ENCODE data around the gene GRAMD2B.

The GRAMD2B gene

DNA sequence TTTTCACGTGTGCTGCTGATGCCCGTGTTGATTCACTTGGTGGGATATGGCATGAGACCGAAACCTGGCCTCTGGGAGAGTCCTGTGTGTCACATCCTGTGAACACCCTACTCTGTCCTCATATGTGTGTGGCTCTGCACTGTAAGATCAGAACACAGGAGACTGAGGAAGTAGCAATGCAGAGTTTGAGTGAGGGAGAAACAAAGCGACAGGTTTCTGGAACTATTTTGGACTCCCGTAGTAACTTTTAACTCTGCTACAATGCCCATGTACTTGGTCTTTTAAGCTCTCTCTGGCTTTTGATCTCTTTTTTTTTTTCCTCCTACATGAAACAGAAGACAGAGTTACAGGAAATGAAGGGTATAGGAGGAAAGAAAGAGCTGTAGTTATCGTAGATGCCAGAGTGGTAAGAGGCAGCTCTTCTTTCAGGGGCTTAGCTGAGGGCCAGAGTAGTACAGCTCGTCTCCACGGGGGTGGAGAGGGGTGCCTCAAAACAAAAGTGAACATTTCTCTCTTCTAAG, 26.6 kb downstream of the GRAMD2B start:
- peak overlapping the region; percentile 99 for H3K27ac Mint-ChIP-seq
- H3K9me3 Mint-ChIP-seq, result peaks cover 3% of the 10 kb centered on the region
- no peaks in the 10 kb centered on the region for H3K27me3 Mint-ChIP-seq
- CTCF ChIA-PET, result interaction anchor here (0.8 to 1.1 kb wide), 3 partner anchors 26 to 328 kb away, joined by 3 to 9 read pairs (median 5); partner anchors contain the start of gene GRAMD2B
- H3K4me1 Mint-ChIP-seq, result peaks cover 68% of the 10 kb centered on the region
- H3K4me3 Mint-ChIP-seq, result peak overlapping the region; percentile 72
- DNase-seq, result peak; percentile 76
- peaks cover 19% of the 10 kb centered on the region for H3K36me3 Mint-ChIP-seq

DNA sequence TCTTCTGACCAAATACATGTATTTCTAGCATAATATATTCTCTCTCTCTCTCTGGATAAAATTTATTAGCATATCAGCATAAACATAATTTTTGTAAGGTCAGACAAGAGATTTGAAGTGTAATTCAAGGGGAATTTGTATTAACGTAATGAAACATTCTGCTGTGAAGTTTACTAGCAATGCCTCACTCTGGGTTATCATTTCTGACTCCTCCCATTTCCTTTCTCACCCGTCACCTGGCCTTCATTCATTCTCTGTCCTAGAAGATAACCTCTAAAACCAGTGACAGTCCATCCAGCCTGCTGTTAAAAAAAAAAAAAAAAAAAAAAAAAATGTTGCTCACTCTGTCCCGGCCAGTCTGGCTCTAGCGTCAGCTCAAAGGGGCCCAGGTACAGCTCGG, 27.1 kb downstream of the GRAMD2B start:
- no peaks in the 10 kb centered on the region for H3K9me3 Mint-ChIP-seq
- peak; percentile 48 for DNase-seq
- CTCF ChIA-PET, result interaction anchor here (0.8 to 1.2 kb wide), 4 partner anchors 26 to 328 kb away, joined by 3 to 9 read pairs (median 4); partner anchors contain the start of gene GRAMD2B
- H3K36me3 Mint-ChIP-seq, result peaks cover 16% of the 10 kb centered on the region
- H3K27me3 Mint-ChIP-seq, result no peaks in the 10 kb centered on the region
- peak overlapping the region; percentile 99 for H3K27ac Mint-ChIP-seq
- H3K4me3 Mint-ChIP-seq, result peak overlapping the region; percentile 72
- peaks cover 63% of the 10 kb centered on the region for H3K4me1 Mint-ChIP-seq

DNA sequence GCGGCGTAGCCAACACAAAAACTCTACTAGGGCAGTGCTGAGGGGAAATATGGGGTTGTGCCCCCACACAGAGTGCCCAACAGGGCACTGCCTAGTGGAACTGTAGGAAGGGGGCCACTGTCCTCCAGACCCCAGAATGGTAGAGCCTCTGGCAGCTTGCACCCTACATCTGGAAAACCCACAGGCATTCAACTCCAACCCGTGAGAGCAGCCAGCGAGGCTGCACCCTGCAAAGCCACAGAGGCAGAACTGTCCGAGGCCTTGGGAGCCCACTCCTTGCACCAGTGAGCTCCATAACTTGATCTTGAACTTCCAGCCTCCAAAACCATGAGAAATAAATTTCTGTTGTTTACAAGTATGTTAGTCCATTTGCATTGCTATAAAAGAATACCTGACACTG, 27.7 kb downstream of the GRAMD2B start:
- Mint-ChIP-seq H3K27ac (peak overlapping the region; percentile 99), H3K4me1 (peaks cover 58% of the 10 kb centered on the region), H3K9me3 (no peaks in the 10 kb centered on the region), H3K36me3 (peaks cover 13% of the 10 kb centered on the region), H3K4me3 (peak overlapping the region; percentile 72), H3K27me3 (no peaks in the 10 kb centered on the region)
- CTCF ChIA-PET, result interaction anchor here (0.8 to 1.5 kb wide), 3 partner anchors 28 to 108 kb away, joined by 3 to 4 read pairs (median 3); partner anchors contain the start of gene GRAMD2B
- no peak for DNase-seq

DNA sequence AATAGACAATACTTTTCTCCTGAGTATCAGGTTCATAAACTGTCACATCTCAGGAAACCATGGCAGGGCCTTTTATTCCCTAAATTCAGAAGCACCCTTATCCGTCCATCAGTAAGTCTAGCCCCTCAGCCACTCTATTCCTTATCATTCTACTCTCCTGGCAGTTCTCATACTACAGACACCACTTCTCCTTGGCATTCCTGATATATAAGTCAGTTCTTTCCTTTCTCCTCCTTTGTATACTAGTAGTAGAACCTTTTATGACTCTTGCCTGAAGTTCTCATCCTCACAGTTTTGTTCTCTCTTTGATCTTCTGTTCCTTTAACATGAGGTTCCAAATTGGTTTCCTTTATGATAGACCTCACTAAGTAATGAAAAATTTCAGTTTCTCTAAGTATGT, 29.3 kb downstream of the GRAMD2B start:
- no peaks in the 10 kb centered on the region for H3K9me3 Mint-ChIP-seq
- H3K36me3 Mint-ChIP-seq, result peaks cover 12% of the 10 kb centered on the region
- CTCF ChIA-PET, result no interaction called here
- H3K4me1 Mint-ChIP-seq, result peaks cover 50% of the 10 kb centered on the region
- no peak overlapping the region for H3K4me3 Mint-ChIP-seq
- DNase-seq, result no peak
- no peak overlapping the region for H3K27ac Mint-ChIP-seq
- H3K27me3 Mint-ChIP-seq, result no peaks in the 10 kb centered on the region

DNA sequence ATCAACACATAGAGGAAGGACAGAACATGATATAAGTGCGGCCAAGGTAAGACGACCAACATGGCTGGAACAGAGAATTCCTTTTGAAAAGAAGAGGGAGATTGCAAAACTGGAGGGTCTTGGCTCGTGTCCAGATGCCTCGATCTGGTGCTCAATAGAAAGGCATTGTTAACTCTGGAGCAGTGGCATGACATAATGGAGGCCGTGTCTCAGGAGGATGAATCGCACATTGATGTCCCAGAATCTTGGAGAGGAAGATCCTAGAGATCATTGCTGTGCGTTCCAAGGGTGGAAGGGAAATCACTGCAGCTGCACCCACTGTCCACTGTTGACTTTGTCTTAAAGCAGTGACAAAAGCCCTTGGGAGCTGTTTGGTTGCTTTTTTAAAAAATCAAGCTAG, 30.9 kb downstream of the GRAMD2B start:
- Mint-ChIP-seq H3K36me3 (peaks cover 14% of the 10 kb centered on the region), H3K27ac (no peak overlapping the region), H3K27me3 (no peaks in the 10 kb centered on the region), H3K9me3 (no peaks in the 10 kb centered on the region), H3K4me3 (no peak overlapping the region), H3K4me1 (peaks cover 40% of the 10 kb centered on the region)
- CTCF ChIA-PET, result interaction anchor here (1.1 kb wide), 1 partner anchor 46 kb away, joined by 4 read pairs; no protein-coding TSS in a partner anchor
- no peak for DNase-seq

DNA sequence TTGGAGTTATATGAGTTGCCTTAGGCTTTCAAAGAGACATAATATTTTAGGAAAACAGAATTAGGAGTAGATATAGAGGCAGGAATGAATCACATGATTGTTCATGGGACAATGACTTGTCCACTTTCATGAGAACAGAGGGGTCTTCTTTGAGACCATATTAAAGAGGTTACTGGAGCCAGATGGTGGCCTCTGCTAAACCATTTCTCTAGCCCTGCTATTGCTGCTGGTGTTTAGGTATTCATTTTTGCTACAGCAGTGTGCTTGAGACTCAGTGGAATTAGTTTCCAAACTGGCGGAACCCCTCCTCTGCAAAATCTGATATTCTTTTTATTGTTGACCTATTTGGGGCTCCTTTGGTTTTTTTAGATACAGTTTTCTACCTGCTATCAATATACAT, 31.3 kb downstream of the GRAMD2B start:
- H3K27me3 Mint-ChIP-seq, result no peaks in the 10 kb centered on the region
- peaks cover 37% of the 10 kb centered on the region for H3K4me1 Mint-ChIP-seq
- peaks cover 14% of the 10 kb centered on the region for H3K36me3 Mint-ChIP-seq
- no peak overlapping the region for H3K4me3 Mint-ChIP-seq
- CTCF ChIA-PET, result interaction anchor here (1.1 kb wide), 1 partner anchor 46 kb away, joined by 4 read pairs; no protein-coding TSS in a partner anchor
- no peak for DNase-seq
- no peak overlapping the region for H3K27ac Mint-ChIP-seq
- no peaks in the 10 kb centered on the region for H3K9me3 Mint-ChIP-seq

DNA sequence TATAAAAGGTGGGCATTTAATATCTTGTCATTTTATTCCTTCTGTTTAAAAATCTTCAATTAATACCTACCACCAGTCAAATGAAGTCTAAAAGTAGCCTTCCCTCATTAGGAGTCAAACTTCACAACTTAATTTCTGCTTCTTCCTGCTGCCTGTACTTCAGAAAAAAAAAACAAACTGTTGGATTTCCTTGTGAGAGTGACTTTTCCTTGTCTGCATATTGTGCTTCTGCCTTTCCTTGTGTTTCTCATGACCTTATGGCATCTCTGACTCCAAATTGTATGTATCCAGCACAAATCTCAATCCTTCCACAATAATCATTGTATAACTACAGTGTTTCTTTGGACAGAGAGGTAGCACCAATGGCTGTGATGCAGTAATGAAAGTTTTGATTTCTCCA, 32.1 kb downstream of the GRAMD2B start:
- DNase-seq, result no peak
- Mint-ChIP-seq H3K27me3 (no peaks in the 10 kb centered on the region), H3K4me3 (no peak overlapping the region), H3K27ac (no peak overlapping the region), H3K4me1 (peaks cover 30% of the 10 kb centered on the region), H3K36me3 (peaks cover 14% of the 10 kb centered on the region), H3K9me3 (no peaks in the 10 kb centered on the region)
- CTCF ChIA-PET, result interaction anchor here (1.1 to 1.2 kb wide), 2 partner anchors 45 kb away, joined by 4 read pairs; no protein-coding TSS in a partner anchor

DNA sequence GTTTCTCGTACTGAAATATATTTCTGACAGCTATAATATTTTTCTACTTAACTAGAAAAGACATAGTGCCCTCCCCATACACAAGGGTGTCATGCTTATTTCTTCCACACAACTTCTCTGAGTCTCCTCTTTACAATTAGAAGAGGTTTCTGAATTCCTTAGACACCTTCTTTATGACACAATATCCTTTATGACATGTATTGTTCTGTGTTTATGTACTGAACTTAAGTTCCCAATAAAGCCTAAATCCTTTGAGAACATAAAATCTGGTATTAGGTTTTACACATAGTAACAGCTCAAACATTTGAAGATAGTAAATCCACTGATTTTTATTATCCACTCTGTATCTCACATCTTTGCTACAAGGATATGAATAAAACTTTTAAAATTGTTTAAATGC, 32.5 kb downstream of the GRAMD2B start:
- Mint-ChIP-seq H3K27me3 (no peaks in the 10 kb centered on the region), H3K9me3 (no peaks in the 10 kb centered on the region), H3K36me3 (peaks cover 14% of the 10 kb centered on the region), H3K4me1 (peaks cover 25% of the 10 kb centered on the region), H3K27ac (no peak overlapping the region), H3K4me3 (no peak overlapping the region)
- CTCF ChIA-PET, result interaction anchor here (1.2 kb wide), 1 partner anchor 45 kb away, joined by 4 read pairs; no protein-coding TSS in a partner anchor
- DNase-seq, result no peak

DNA sequence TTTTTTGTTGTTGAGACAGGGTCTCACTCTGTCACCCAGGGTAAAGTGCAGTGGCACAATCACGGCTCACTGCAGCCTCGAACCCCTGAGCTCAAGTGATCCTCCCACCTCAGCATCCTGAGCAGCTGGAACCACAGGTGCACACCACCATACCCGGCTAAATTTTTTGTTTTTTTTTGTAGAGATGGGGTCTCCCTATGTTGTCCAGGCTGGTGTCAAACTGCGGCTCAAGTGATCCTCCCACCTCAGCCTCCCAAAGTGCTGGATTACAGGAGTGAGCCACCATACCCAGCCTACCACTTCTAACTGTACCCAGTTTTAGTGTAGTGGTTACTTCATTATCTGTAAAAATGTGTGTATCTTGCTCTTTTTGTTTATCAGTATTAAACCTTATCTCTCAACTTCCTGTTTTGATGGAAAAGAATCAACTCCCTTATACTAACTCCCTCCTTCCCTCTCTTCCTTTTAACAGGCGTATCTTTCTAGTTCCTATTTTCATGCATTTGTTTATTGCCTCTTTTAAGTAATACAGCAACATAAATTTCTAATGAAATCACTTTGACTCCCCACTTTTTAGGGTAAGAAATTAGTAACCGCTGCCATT, 33.1 kb downstream of the GRAMD2B start:
- Mint-ChIP-seq H3K27ac (no peak overlapping the region), H3K4me3 (no peak overlapping the region), H3K4me1 (peaks cover 20% of the 10 kb centered on the region), H3K9me3 (no peaks in the 10 kb centered on the region), H3K36me3 (peaks cover 14% of the 10 kb centered on the region), H3K27me3 (no peaks in the 10 kb centered on the region)
- CTCF ChIA-PET, result interaction anchor here (0.7 to 1.2 kb wide), 2 partner anchors 44 to 76 kb away, joined by 3 to 4 read pairs; no protein-coding TSS in a partner anchor
- no peak for DNase-seq

DNA sequence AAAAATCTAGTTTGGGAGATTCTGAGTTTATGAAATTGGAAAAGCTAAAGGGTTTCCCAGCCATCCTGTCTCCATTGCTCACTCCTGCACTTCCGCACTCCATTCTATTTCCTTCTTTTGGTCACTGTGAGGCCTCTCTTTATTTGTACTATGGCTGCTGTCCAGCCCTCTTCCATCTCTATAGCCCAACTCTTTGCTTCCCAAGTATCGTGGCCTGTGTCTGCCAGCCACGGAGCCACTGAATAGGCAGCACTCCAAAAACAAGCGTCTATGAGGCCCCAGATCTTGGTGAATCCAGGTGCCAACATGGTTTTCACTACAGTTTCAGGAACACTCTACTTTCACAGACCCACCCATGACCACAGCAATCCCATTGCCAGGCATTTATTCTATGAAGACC, 37.2 kb downstream of the GRAMD2B start:
- peaks cover 5% of the 10 kb centered on the region for H3K36me3 Mint-ChIP-seq
- no peaks in the 10 kb centered on the region for H3K27me3 Mint-ChIP-seq
- no peak overlapping the region for H3K4me3 Mint-ChIP-seq
- peaks cover 12% of the 10 kb centered on the region for H3K4me1 Mint-ChIP-seq
- H3K27ac Mint-ChIP-seq, result no peak overlapping the region
- CTCF ChIA-PET, result no interaction called here
- no peak for DNase-seq
- H3K9me3 Mint-ChIP-seq, result no peaks in the 10 kb centered on the region

DNA sequence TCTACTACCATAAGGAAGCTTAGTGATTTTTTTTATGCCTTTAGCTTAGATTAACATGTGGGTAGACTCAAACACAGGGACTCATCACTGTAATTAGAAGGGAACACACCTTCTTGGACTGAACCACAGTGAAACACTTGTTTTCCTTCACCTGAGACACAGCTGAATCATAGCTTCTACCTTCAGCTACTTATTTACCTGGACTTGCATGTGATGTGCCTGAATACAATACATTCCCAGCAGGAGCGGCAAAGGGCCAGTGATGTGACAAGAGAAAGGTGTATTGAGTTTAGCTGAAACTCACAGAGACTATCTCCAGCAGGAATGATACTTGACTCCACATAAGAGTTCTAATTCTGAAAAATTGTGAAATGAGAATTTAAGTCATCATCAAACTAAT, 37.8 kb downstream of the GRAMD2B start:
- Mint-ChIP-seq H3K27me3 (no peaks in the 10 kb centered on the region), H3K4me1 (peaks cover 12% of the 10 kb centered on the region), H3K36me3 (peaks cover 5% of the 10 kb centered on the region), H3K27ac (no peak overlapping the region), H3K9me3 (no peaks in the 10 kb centered on the region), H3K4me3 (no peak overlapping the region)
- DNase-seq, result no peak
- CTCF ChIA-PET, result no interaction called here

DNA sequence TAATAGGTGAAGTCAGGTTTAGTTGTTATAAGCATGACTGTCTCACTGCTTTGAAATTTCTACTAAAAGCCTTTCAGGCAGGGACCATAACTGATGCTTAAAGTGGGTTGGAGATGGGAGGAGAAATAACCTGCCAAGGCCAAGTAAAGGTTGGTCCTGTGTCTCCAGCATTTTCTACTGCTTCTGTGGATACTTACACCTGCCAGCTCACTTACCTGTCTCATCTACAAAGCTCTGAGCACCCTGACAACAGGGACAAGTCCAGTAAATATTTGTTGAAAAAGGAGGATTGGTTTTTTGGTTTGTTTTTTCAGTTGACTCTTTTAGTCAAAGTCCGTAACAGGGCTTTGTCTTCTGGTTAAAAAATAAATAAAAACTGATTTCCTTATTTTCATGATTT, 38.6 kb downstream of the GRAMD2B start:
- Mint-ChIP-seq H3K36me3 (peaks cover 4% of the 10 kb centered on the region), H3K9me3 (no peaks in the 10 kb centered on the region), H3K27ac (no peak overlapping the region), H3K4me3 (no peak overlapping the region), H3K27me3 (no peaks in the 10 kb centered on the region), H3K4me1 (peaks cover 8% of the 10 kb centered on the region)
- DNase-seq, result no peak
- CTCF ChIA-PET, result no interaction called here

DNA sequence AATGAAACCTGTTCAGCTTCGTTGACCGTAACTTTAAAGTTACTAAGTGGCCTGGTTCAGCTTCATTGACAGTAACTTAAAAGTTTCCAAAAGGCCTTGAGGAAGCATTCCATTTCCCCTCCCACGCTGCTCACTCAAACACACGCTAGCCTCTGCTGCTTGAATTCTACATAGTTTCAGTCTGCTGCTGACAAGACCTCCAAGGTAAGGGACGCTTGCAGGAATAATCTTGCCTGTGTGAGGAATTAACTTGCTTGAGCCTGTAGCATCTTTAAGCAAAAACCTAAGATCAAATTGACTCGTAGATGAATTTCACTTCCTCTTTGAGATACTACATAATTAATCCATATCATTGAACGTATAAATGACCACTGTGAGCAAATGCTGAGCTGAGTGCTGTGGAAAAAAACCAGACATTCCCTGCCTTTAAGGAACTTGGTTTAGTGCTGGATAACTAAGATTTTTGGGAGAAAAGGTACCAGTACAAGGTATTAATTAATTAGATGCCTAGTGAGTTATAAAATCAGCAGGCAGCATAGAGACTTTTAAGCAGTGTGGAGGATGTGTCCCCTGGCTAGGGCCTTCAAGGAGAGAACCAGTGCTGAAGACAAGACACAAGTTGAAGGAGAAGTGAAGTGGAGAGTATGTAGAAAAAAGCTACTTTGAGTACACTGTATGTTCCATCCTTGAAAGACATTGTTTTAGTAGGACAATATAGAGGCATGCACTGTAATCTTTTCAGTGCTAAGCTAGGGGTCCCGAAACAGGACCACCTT, 39.2 kb downstream of the GRAMD2B start:
- Mint-ChIP-seq H3K27me3 (no peaks in the 10 kb centered on the region), H3K27ac (no peak overlapping the region), H3K4me3 (no peak overlapping the region), H3K36me3 (peaks cover 3% of the 10 kb centered on the region), H3K4me1 (peaks cover 8% of the 10 kb centered on the region), H3K9me3 (no peaks in the 10 kb centered on the region)
- CTCF ChIA-PET, result interaction anchor here (0.8 kb wide), 1 partner anchor 109 kb away, joined by 4 read pairs; no protein-coding TSS in a partner anchor
- no peak for DNase-seq

DNA sequence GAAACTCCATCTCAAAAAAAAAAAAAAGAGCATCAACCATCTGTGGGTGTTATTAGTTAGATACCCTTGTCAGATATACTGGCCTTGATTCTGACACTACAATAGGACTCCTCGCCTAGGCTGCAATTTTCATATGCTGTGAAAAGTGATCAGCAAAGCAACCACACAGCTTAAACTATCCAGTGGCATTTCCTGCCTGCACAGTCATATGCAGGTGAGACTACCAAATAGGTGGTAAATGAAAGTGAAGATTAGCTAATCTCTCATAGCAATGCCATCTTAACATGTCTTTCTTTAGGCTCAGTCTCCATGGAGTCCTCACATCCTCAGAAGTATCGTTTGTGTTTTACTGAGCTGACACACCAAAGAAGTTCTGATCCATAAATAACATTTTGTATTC, 40.8 kb downstream of the GRAMD2B start:
- H3K27me3 Mint-ChIP-seq, result no peaks in the 10 kb centered on the region
- H3K36me3 Mint-ChIP-seq, result no peaks in the 10 kb centered on the region
- no peak for DNase-seq
- peaks cover 8% of the 10 kb centered on the region for H3K4me1 Mint-ChIP-seq
- H3K4me3 Mint-ChIP-seq, result no peak overlapping the region
- no peak overlapping the region for H3K27ac Mint-ChIP-seq
- CTCF ChIA-PET, result interaction anchor here (0.7 to 1.4 kb wide), 3 partner anchors 12 to 36 kb away, joined by 3 read pairs; no protein-coding TSS in a partner anchor
- no peaks in the 10 kb centered on the region for H3K9me3 Mint-ChIP-seq

Measured in activated naive CD4-positive, alpha-beta T cell treated with anti-CD3 and anti-CD28 coated beads, Interleukin-2, amount 10 ng/mL, durations not matched to agents 7 days and 5 days (primary cell).